ENCODE data around the gene CREBBP. TPM values are rescaled to one million over a fixed set of nuclear protein-coding genes. Genes with fewer than 3 reads are reported as not detected.

CREBBP gene
- polyA plus RNA-seq, 2 of the 4 experiments (the other 2 are of a cell fraction): 8.0 to 13.4 TPM

- ChIA-PET CTCF (interaction anchor here (1.0 kb wide), 1 partner anchor 32 kb away, joined by 4 read pairs; no protein-coding TSS in a partner anchor), POLR2A (no interaction called here)
- H3K4me2 ChIP-seq: no peak overlapping the region
- 82% methylated on average over 10 of the region's 10 CpGs for WGBS (ENCODE audit: missing lambda C conversion rate)
- H3K27ac ChIP-seq: no peak overlapping the region
- ATAC-seq (no peak), DNase-seq (ENCODE audit: low read depth in 1 of 2, low spot score in 1 of 2) (no peak), FAIRE-seq (no peak)
- H3K4me1 ChIP-seq: 0 out of 3 replicates have a peak, but pooled peaks cover 3% of the 10 kb centered on the region
- H3K4me3 ChIP-seq: no peak overlapping the region
- TF ChIP-seq HMGXB4 (CRISPR knock-in tag; IDR thresholded peaks at IDR 0.05; ENCODE audit: borderline replicate concordance) (no peak), CTCF (IDR thresholded peaks at IDR 0.05) (no peak), HOXB5 (CRISPR knock-in tag; IDR thresholded peaks at IDR 0.05) (no peak), KDM1A (IDR thresholded peaks at IDR 0.05; ENCODE audit: low read depth) (no peak), JUNB (IDR thresholded peaks at IDR 0.05) (no peak), MAX (IDR thresholded peaks at IDR 0.05) (no peak)
- no peaks in the 10 kb centered on the region for H3K9me3 ChIP-seq
Observed at GRCh38 chr16:3722508-3722907, 158.0 kb downstream of the CREBBP start.

GRCh38 chr16:3720418-3720817, 160.1 kb downstream of the CREBBP start:
- FAIRE-seq (no peak), DNase-seq (ENCODE audit: low read depth in 1 of 2, low spot score in 1 of 2) (no peak), ATAC-seq (no peak)
- 84% methylated on average over 11 of the region's 11 CpGs for WGBS (ENCODE audit: missing lambda C conversion rate)
- Histone ChIP-seq H3K27ac (no peak overlapping the region), H3K9me3 (no peaks in the 10 kb centered on the region), H3K4me1 (peaks cover 3% of the 10 kb centered on the region; the same call in 1 of the 3 replicates), H3K4me3 (no peak overlapping the region), H3K4me2 (no peak overlapping the region)
- ChIA-PET POLR2A (no interaction called here), CTCF (no interaction called here)
- no peak for TF ChIP-seq PHF8 (IDR thresholded peaks at IDR 0.05; ENCODE audit: borderline replicate concordance, low read depth)
- TF ChIP-seq BCL3 (IDR thresholded peaks at IDR 0.05): no peak
- no peak for TF ChIP-seq EHF (CRISPR knock-in tag; IDR thresholded peaks at IDR 0.05)
- no peak for TF ChIP-seq MAX (IDR thresholded peaks at IDR 0.05)
- TF ChIP-seq EHMT2 (IDR thresholded peaks at IDR 0.05; ENCODE audit: low read depth): no peak
- no peak for TF ChIP-seq CBX2 (IDR thresholded peaks at IDR 0.05; ENCODE audit: borderline replicate concordance, low read depth)
- no peak for TF ChIP-seq ZC3H11A (IDR thresholded peaks at IDR 0.05)
- TF ChIP-seq SMC3 (IDR thresholded peaks at IDR 0.05): no peak
- no peak for TF ChIP-seq RARB (CRISPR knock-in tag; IDR thresholded peaks at IDR 0.05)
- TF ChIP-seq RFX5 (IDR thresholded peaks at IDR 0.05): no peak
- TF ChIP-seq FOXS1 (CRISPR knock-in tag; IDR thresholded peaks at IDR 0.05): no peak
- no peak for TF ChIP-seq CTCF (IDR thresholded peaks at IDR 0.05)
- no peak for TF ChIP-seq FOSL2 (IDR thresholded peaks at IDR 0.05)
- TF ChIP-seq FOSL2 (CRISPR knock-in tag; IDR thresholded peaks at IDR 0.05): no peak
- no peak for TF ChIP-seq GATA3 (IDR thresholded peaks at IDR 0.05; ENCODE audit: borderline replicate concordance)
- TF ChIP-seq CEBPB (IDR thresholded peaks at IDR 0.05): no peak
- no peak for TF ChIP-seq RAD21 (conservative IDR thresholded peaks at IDR 0.05 in 1 of 2, IDR thresholded peaks at IDR 0.05 in 1 of 2)
- no peak for TF ChIP-seq HOXA7 (CRISPR knock-in tag; IDR thresholded peaks at IDR 0.05)
- TF ChIP-seq JUN (IDR thresholded peaks at IDR 0.05): no peak

All from A549 (cell line).